Smooth muscle cell (in vitro differentiated cells): ENCODE measurements around the gene GTF2F2. TPM values are rescaled to one million over a fixed set of nuclear protein-coding genes. Genes with fewer than 3 reads are reported as not detected.

Source experiments
- DNase-seq: peaks from one replicate; lab custom pipeline; 2025; ENCODE audit not compliant: unreplicated experiment; lab: John Stamatoyannopoulos, UW
- H2AFZ ChIP-seq: fragments of 200-600 bp; sonication (generic); 2 replicates; pipeline ENCODE4 v1.6.0; 2016; ENCODE audit warnings: antibody characterized with exemption, low read depth, mild to moderate bottlenecking
- H3F3A ChIP-seq: fragments of 200-600 bp; sonication (generic); 2 replicates; pipeline ENCODE4 v1.6.0; 2017; ENCODE audit warnings: antibody characterized with exemption, low read depth
- H3K27ac ChIP-seq: fragments of 200-600 bp; sonication (generic); 2 replicates; pipeline ENCODE4 v1.5.1; 2016; ENCODE audit warnings: low read depth, mild to moderate bottlenecking
- H3K27me3 ChIP-seq: fragments of 200-600 bp; sonication (generic); 2 replicates; pipeline ENCODE4 v1.6.1; 2016; ENCODE audit warnings: low read depth, mild to moderate bottlenecking
- H3K36me3 ChIP-seq: fragments of 200-600 bp; sonication (generic); 2 replicates; pipeline ENCODE4 v1.5.1; 2016; ENCODE audit warnings: low read depth
- H3K4me1 ChIP-seq: fragments of 200-600 bp; sonication (generic); 2 replicates; pipeline ENCODE4 v1.5.1; 2016; ENCODE audit warnings: low read depth
- H3K4me2 ChIP-seq: fragments of 200-600 bp; sonication (generic); 2 replicates; pipeline ENCODE4 v1.6.0; 2016; ENCODE audit warnings: mild to moderate bottlenecking
- H3K4me3 ChIP-seq: fragments of 200-600 bp; sonication (generic); 2 replicates; pipeline ENCODE4 v1.5.1; 2016; ENCODE audit warnings: mild to moderate bottlenecking
- H3K79me2 ChIP-seq: fragments of 200-600 bp; sonication (generic); 2 replicates; pipeline ENCODE4 v1.6.0; 2016; ENCODE audit warnings: low read depth, mild to moderate bottlenecking
- H3K9ac ChIP-seq: fragments of 200-600 bp; sonication (generic); 2 replicates; pipeline ENCODE4 v1.6.0; 2016; ENCODE audit warnings: low read depth
- H3K9me3 ChIP-seq: fragments of 200-600 bp; sonication (generic); replicated peaks from 2 replicates; pipeline ENCODE4 v1.5.1; 2016; ENCODE audit warnings: low read depth
- H4K20me1 ChIP-seq: fragments of 200-600 bp; sonication (generic); 2 replicates; pipeline ENCODE4 v1.6.0; 2016; ENCODE audit warnings: low read depth
- WGBS: methylation state at CpG from one replicate; pipeline ENCODE4 v1.1.7; 2016; ENCODE audit warnings: low lambda C conversion rate; 5-methylcytosine and 5-hydroxymethylcytosine counted together
- polyA plus RNA-seq: library from polyadenylated mRNA; unstranded; fragments of >200 nt; fragmentation: Nextera tagmentation; extraction: Ambion mirVana; gene quantifications from 2 replicates; pipeline ENCODE4 v1.2.1, GENCODE V29; 2016
- total RNA-seq: library from RNA; depleted of rRNA; stranded (reverse); fragments of >200 nt; gene quantifications from 2 replicates; pipeline ENCODE4 v1.2.3, GENCODE V29; 2014
- TF ChIP-seq, protein P1 (sequence below): fragments of 200-600 bp; sonication (generic); IDR thresholded peaks from 2 replicates; pipeline ENCODE4 v1.5.1; 2017; ENCODE audit warnings: borderline replicate concordance, mild to moderate bottlenecking, antibody characterized with exemption; ENCODE audit not compliant: insufficient read depth, poor library complexity, severe bottlenecking

The GTF2F2 gene
- total and polyA plus RNA-seq, 2 experiments from 2014 or later = 11.2 to 28.1 TPM

- Histone ChIP-seq H3K4me3 (no peak overlapping the region), H3K9me3 (no peaks in the 10 kb centered on the region), H3K36me3 (no peaks in the 10 kb centered on the region), H3K79me2 (no peaks in the 10 kb centered on the region), H3K4me2 (no peak overlapping the region), H3K9ac (no peak overlapping the region), H3K27me3 (no peaks in the 10 kb centered on the region), H3K4me1 (peaks cover 3% of the 10 kb centered on the region), H3F3A (no peaks in the 10 kb centered on the region), H4K20me1 (no peaks in the 10 kb centered on the region), H2AFZ (no peak overlapping the region), H3K27ac (no peak overlapping the region)
- DNase-seq = no peak
- WGBS = 22% methylated on average over 1 of the region's 1 CpG
- TF ChIP-seq, protein P1, sequence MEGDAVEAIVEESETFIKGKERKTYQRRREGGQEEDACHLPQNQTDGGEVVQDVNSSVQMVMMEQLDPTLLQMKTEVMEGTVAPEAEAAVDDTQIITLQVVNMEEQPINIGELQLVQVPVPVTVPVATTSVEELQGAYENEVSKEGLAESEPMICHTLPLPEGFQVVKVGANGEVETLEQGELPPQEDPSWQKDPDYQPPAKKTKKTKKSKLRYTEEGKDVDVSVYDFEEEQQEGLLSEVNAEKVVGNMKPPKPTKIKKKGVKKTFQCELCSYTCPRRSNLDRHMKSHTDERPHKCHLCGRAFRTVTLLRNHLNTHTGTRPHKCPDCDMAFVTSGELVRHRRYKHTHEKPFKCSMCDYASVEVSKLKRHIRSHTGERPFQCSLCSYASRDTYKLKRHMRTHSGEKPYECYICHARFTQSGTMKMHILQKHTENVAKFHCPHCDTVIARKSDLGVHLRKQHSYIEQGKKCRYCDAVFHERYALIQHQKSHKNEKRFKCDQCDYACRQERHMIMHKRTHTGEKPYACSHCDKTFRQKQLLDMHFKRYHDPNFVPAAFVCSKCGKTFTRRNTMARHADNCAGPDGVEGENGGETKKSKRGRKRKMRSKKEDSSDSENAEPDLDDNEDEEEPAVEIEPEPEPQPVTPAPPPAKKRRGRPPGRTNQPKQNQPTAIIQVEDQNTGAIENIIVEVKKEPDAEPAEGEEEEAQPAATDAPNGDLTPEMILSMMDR = no peak
These were observed 12.8 kb upstream of the GTF2F2 start for GRCh38 chr13:45107539-45107938.

DNA sequence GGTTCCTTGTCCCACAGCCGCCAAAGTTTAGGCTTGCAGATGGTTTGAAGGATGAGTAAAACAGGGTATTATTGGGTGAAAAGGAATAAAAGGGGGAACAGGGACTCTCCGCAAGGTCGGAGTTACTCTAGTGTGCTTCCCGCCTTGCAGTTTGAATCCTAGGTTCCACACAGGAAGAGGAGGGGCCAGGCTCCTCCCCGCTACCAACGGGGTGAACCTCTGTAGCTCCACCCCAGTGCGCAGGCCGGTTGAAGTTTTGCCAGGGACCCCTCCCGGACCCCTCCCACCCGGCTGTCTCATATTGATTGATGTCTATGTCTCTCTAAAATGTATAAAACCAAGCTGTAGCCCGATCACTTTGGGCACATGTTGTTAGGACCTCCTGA, 11.6 kb upstream of the GTF2F2 start:
- H3K4me2 ChIP-seq = no peak overlapping the region
- 60% methylated on average over 11 of the region's 11 CpGs for WGBS
- no peaks in the 10 kb centered on the region for H3F3A ChIP-seq
- H3K27ac ChIP-seq = no peak overlapping the region
- H4K20me1 ChIP-seq = no peaks in the 10 kb centered on the region
- no peaks in the 10 kb centered on the region for H3K27me3 ChIP-seq
- no peaks in the 10 kb centered on the region for H3K36me3 ChIP-seq
- H3K79me2 ChIP-seq = no peaks in the 10 kb centered on the region
- H2AFZ ChIP-seq = no peak overlapping the region
- TF ChIP-seq, protein P1 = no peak
- no peaks in the 10 kb centered on the region for H3K4me1 ChIP-seq
- no peaks in the 10 kb centered on the region for H3K9me3 ChIP-seq
- no peak overlapping the region for H3K9ac ChIP-seq
- H3K4me3 ChIP-seq = no peak overlapping the region
- no peak for DNase-seq

- no peaks in the 10 kb centered on the region for H3K4me1 ChIP-seq
- no peaks in the 10 kb centered on the region for H3K36me3 ChIP-seq
- no peak overlapping the region for H3K27ac ChIP-seq
- TF ChIP-seq, protein P1 = no peak
- no peaks in the 10 kb centered on the region for H3F3A ChIP-seq
- no peaks in the 10 kb centered on the region for H3K79me2 ChIP-seq
- H3K9ac ChIP-seq = no peak overlapping the region
- H3K4me2 ChIP-seq = no peak overlapping the region
- H3K9me3 ChIP-seq = no peaks in the 10 kb centered on the region
- H3K27me3 ChIP-seq = no peaks in the 10 kb centered on the region
- no peak overlapping the region for H2AFZ ChIP-seq
- no peak overlapping the region for H3K4me3 ChIP-seq
- H4K20me1 ChIP-seq = no peaks in the 10 kb centered on the region
- DNase-seq = no peak
- 77% methylated on average over 5 of the region's 5 CpGs for WGBS
These were observed 11.1 kb upstream of the GTF2F2 start for GRCh38 chr13:45109102-45109720.
